Measurements from ENCODE around the gene LTBP3. TPM values are rescaled to one million over a fixed set of nuclear protein-coding genes. Genes with fewer than 3 reads are reported as not detected.

Gene LTBP3
- total RNA-seq, 4 donors from 2014 or later, result 48.7 to 467 (median 140) TPM

- no peak for DNase-seq
- Histone ChIP-seq H3K9me3 (no peaks in the 10 kb centered on the region), H3K4me3 (no peak overlapping the region), H3K4me1 (peaks cover 0 to 9% (median 9%) of the 10 kb centered on the region in 4 donors), H3K27ac (no peak overlapping the region), H3K27me3 (no peaks in the 10 kb centered on the region), H3K36me3 (peaks cover 0 to 15% (median 5%) of the 10 kb centered on the region in 4 donors)
- in situ Hi-C loops (cut with MboI; ENCODE audit: low pct_ligation_motif_present in 1 of 4, low pct_unique_long_range_greater_than_20kb in 1 of 4, low sequenced_read_pairs in 3 of 4), result no loop called here
- TF ChIP-seq CTCF (IDR thresholded peaks at IDR 0.05) (no peak), POLR2AphosphoS5 (IDR thresholded peaks at IDR 0.05) (no peak), EP300 (IDR thresholded peaks at IDR 0.05; ENCODE audit: low read depth) (no peak), POLR2A (IDR thresholded peaks at IDR 0.05) (no peak)
- WGBS, 2 donors (ENCODE audit: low coverage in 1 of 2), result 91 to 100% methylated on average over 2 to 49 of the region's 49 CpGs
- intact Hi-C loops (cut with DNase I; ENCODE audit: low total_unique reads), result no loop called here
Measured at GRCh38 chr11:65599216-65599954, 41.2 kb upstream of the LTBP3 start.

GRCh38 chr11:65598258-65598699, 40.1 kb upstream of the LTBP3 start:
- 96% methylated on average over 12 of the region's 16 CpGs; no CpG with 5 or more reads in 1 of the 2 donors for WGBS, 2 donors (ENCODE audit: low coverage in 1 of 2)
- H3K4me1 ChIP-seq, result peaks cover 0 to 16% (median 10%) of the 10 kb centered on the region in 4 donors
- H3K4me3 ChIP-seq, result no peak overlapping the region
- intact Hi-C loops (cut with DNase I; ENCODE audit: low total_unique reads) (no loop called here), in situ Hi-C loops (cut with MboI; ENCODE audit: low pct_ligation_motif_present in 1 of 4, low pct_unique_long_range_greater_than_20kb in 1 of 4, low sequenced_read_pairs in 3 of 4) (no loop called here)
- H3K27ac ChIP-seq, result no peak overlapping the region
- DNase-seq, result no peak
- TF ChIP-seq EP300 (IDR thresholded peaks at IDR 0.05; ENCODE audit: low read depth), result no peak
- TF ChIP-seq POLR2A (IDR thresholded peaks at IDR 0.05), result no peak
- TF ChIP-seq POLR2AphosphoS5 (IDR thresholded peaks at IDR 0.05), result no peak
- TF ChIP-seq CTCF (IDR thresholded peaks at IDR 0.05), result no peak
- H3K9me3 ChIP-seq, result no peaks in the 10 kb centered on the region
- no peaks in the 10 kb centered on the region for H3K27me3 ChIP-seq
- H3K36me3 ChIP-seq, result peaks cover 0 to 15% (median 5%) of the 10 kb centered on the region in 4 donors

- Histone ChIP-seq H3K4me3 (no peak overlapping the region), H3K27me3 (no peaks in the 10 kb centered on the region), H3K36me3 (peaks cover 0 to 15% (median 5%) of the 10 kb centered on the region in 4 donors), H3K4me1 (peaks cover 0 to 26% (median 18%) of the 10 kb centered on the region in 4 donors), H3K9me3 (no peaks in the 10 kb centered on the region), H3K27ac (no peak overlapping the region)
- in situ Hi-C loops (cut with MboI; ENCODE audit: low pct_ligation_motif_present in 1 of 4, low pct_unique_long_range_greater_than_20kb in 1 of 4, low sequenced_read_pairs in 3 of 4) (no loop called here), intact Hi-C loops (cut with DNase I; ENCODE audit: low total_unique reads) (no loop called here)
- TF ChIP-seq CTCF (IDR thresholded peaks at IDR 0.05) (no peak), POLR2A (IDR thresholded peaks at IDR 0.05) (no peak), EP300 (IDR thresholded peaks at IDR 0.05; ENCODE audit: low read depth) (no peak), POLR2AphosphoS5 (IDR thresholded peaks at IDR 0.05) (no peak)
- WGBS, 2 donors (ENCODE audit: low coverage in 1 of 2), result 70 to 79% methylated on average over 2 to 6 of the region's 6 CpGs
- no peak for DNase-seq
Measured at GRCh38 chr11:65596520-65596919, 38.4 kb upstream of the LTBP3 start.

- in situ Hi-C loops (cut with MboI; ENCODE audit: low pct_ligation_motif_present in 1 of 4, low pct_unique_long_range_greater_than_20kb in 1 of 4, low sequenced_read_pairs in 3 of 4), result no loop called here
- TF ChIP-seq POLR2A (IDR thresholded peaks at IDR 0.05), result no peak
- TF ChIP-seq POLR2AphosphoS5 (IDR thresholded peaks at IDR 0.05), result no peak
- TF ChIP-seq CTCF (IDR thresholded peaks at IDR 0.05), result no peak
- no peak for TF ChIP-seq EP300 (IDR thresholded peaks at IDR 0.05; ENCODE audit: low read depth)
- H3K9me3 ChIP-seq, result no peaks in the 10 kb centered on the region
- 48% methylated on average over 12 of the region's 12 CpGs; no CpG with 5 or more reads in 1 of the 2 donors for WGBS, 2 donors (ENCODE audit: low coverage in 1 of 2)
- H3K4me1 ChIP-seq, result peaks cover 0 to 26% (median 18%) of the 10 kb centered on the region in 4 donors
- H3K27me3 ChIP-seq, result no peaks in the 10 kb centered on the region
- peak; percentile 32 for DNase-seq
- intact Hi-C loops (cut with DNase I; ENCODE audit: low total_unique reads), result no loop called here
- H3K27ac ChIP-seq, result no peak within 1 kb of the TSS
- peaks cover 0 to 15% (median 5%) of the 10 kb centered on the region in 4 donors for H3K36me3 ChIP-seq
- no peak within 1 kb of the TSS for H3K4me3 ChIP-seq
Measured at GRCh38 chr11:65595543-65596281, 37.6 kb upstream of the LTBP3 start, which contains the start of gene KCNK7. Gene KCNK7, minus strand, starts transcription at chr11:65595800. Its CDS starts 28 bp downstream, at chr11:65595772.

Data from transverse colon (tissue), 4 donors.